H1 (cell line): ENCODE results near the gene RNFT2. TPM values are rescaled to one million over a fixed set of nuclear protein-coding genes. Genes with fewer than 3 reads are reported as not detected.

Source experiments
- CTBP2 ChIP-seq: IDR thresholded peaks from 2 replicates; pipeline ENCODE4 v1.7.0; 2011; ENCODE audit warnings: borderline replicate concordance, mild to moderate bottlenecking, moderate library complexity, mixed read lengths, low read length; ENCODE audit not compliant: insufficient read depth, insufficient read length
- FOSL1 ChIP-seq: IDR thresholded peaks from 2 replicates; pipeline ENCODE4 v1.6.1; 2011; ENCODE audit warnings: mild to moderate bottlenecking, low read depth, low read length, moderate library complexity; ENCODE audit not compliant: insufficient read depth
- JUND ChIP-seq: IDR thresholded peaks from 2 replicates; pipeline ENCODE4 v1.6.1; 2011; ENCODE audit warnings: mild to moderate bottlenecking, improper control_type of control experiment, low read length
- SIN3A ChIP-seq, 2 experiments: IDR thresholded peaks in 1 of 2; conservative IDR thresholded peaks in 1 of 2; 2 replicates each; pipeline ENCODE4 v1.6.1; 2011 to 2012; ENCODE audit warnings: low read length in 2 of 2, improper control_type of control experiment in 1 of 2, low read depth in 1 of 2, mild to moderate bottlenecking in 1 of 2
- polyA plus RNA-seq, 7 experiments: library from polyadenylated mRNA; depleted of rRNA in 3 of 7; stranded (reverse) in 5 of 7; unstranded in 2 of 7; fragments of >200 nt in 5 of 7; fragments of 200-250 nt in 2 of 7; gene quantifications; 1 replicate in 5 of 7; 2 replicates in 1 of 7; 4 replicates in 1 of 7; pipeline versions ENCODE4 v1.2.1 to v1.2.3, GENCODE V29; 2011 to 2013; ENCODE audit warnings: missing spikeins in 2 of 7, mixed read lengths in 2 of 7
- total RNA-seq: library from RNA; stranded (reverse); fragmentation: NEBNext Ultra II Directional; extraction: Animal tissue kit (Norgen Biotek cat#: 25700); gene quantifications from 2 replicates; pipeline ENCODE4 v1.2.1, GENCODE V29; 2021

RNFT2 gene
- total and polyA plus RNA-seq, 2 of the 8 experiments (the other 6 are each of a cell fraction or from before 2014, with no cell fraction given), result 14.2 to 33.1 TPM

- TF ChIP-seq SIN3A (conservative IDR thresholded peaks at IDR 0.05 in 1 of 2, IDR thresholded peaks at IDR 0.05 in 1 of 2; ENCODE audit: low read depth in 1 of 2, low read length in 2 of 2) (no peak), JUND (no peak), CTBP2 (no peak), FOSL1 (no peak)
Measured at GRCh38 chr12:116827432-116827831, 89.3 kb downstream of the RNFT2 start (continued).
